Cardiac fibroblast (primary cell): Measurements from ENCODE around the gene TCF7.
A peak's percentile ranks its signal among the peaks of the same experiment; 100 is the strongest.

Source experiments
- DNase-seq, 2 donors: peaks; one replicate each; pipeline versions ENCODE4 v3.0.0 to v3.0.0-alpha.2; 2010; ENCODE audit warnings: low read depth in 2 of 2
- H3K4me3 ChIP-seq, 2 donors: replicated peaks in 1 of 2; 1 replicate in 1 of 2; 2 replicates in 1 of 2; pipeline ENCODE4 v1.5.1; 2011; ENCODE audit warnings: low read depth in 2 of 2, low read length in 2 of 2, mild to moderate bottlenecking in 2 of 2, moderate library complexity in 1 of 2
- CTCF ChIP-seq: IDR thresholded peaks from one replicate; pipeline ENCODE4 v1.5.1; 2011; ENCODE audit warnings: low read depth, mild to moderate bottlenecking, low read length, inconsistent platforms

The TCF7 gene

GRCh38 chr5:134113902-134114875 is at the start of gene TCF7:
TCF7 (plus strand) TSS chr5:134114681; CDS start chr5:134114907, 226 bp downstream.
- DNase-seq = peak; percentile 75 to 82
- no peak for TF ChIP-seq CTCF
- peak within 1 kb of the TSS; percentile 55 to 56 for H3K4me3 ChIP-seq

DNA sequence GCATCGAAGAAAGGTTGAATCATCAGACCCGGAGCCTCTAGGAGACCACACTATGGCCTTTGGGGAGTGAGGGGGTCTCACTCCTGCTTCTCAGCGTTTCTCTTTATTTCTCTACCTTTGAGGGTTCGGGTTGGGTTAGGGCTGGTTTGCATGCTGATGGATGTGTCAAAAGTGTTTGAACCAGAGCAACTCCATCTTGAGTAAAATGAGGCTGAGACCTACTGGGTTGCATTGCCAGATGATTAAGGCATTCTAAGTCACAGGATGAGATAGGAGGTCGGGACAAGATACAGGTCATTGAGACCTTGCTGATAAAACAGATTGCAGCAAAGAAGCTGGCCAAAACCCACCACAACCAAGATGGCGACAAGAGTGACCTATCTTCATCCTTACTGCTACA is 44.9 kb upstream of the TCF7 start:
- DNase-seq = no peak
- TF ChIP-seq CTCF = no peak
- H3K4me3 ChIP-seq = no peak overlapping the region

GRCh38 chr5:134070725-134071613 is 43.5 kb upstream of the TCF7 start:
- no peak for TF ChIP-seq CTCF
- DNase-seq = peak; percentile 49 to 57
- peak overlapping the region; percentile 39 to 43 for H3K4me3 ChIP-seq

DNA sequence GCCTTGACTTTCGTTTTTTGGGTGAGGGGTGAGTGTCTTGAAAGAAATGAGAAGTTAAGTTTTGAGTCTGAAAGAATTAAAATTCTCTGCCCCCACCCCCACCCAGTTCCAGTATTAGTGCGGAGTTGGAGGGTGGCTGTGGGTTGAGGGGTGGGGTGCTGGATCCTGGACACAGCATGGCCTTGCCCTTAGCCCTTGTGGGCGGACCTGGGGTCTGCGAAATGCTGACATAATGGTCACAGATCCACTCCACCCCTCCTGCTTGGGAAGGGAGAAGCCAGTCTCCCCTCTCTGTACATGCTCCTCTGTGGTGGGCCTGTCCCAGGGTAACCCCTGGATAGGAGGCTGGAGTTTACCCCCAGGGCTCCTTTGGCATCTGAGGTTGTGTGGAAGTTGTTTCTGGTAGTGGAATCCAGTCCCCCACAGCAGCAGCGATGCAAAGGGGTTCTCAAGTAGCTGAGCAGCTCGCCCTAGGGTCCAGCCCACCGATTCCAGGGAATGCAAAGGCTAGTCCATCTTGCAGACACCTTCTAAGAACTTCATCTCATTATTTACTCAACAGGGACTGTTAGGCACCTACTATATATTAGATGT is 42.8 kb upstream of the TCF7 start:
- no peak overlapping the region for H3K4me3 ChIP-seq
- TF ChIP-seq CTCF = no peak
- DNase-seq = no peak

DNA sequence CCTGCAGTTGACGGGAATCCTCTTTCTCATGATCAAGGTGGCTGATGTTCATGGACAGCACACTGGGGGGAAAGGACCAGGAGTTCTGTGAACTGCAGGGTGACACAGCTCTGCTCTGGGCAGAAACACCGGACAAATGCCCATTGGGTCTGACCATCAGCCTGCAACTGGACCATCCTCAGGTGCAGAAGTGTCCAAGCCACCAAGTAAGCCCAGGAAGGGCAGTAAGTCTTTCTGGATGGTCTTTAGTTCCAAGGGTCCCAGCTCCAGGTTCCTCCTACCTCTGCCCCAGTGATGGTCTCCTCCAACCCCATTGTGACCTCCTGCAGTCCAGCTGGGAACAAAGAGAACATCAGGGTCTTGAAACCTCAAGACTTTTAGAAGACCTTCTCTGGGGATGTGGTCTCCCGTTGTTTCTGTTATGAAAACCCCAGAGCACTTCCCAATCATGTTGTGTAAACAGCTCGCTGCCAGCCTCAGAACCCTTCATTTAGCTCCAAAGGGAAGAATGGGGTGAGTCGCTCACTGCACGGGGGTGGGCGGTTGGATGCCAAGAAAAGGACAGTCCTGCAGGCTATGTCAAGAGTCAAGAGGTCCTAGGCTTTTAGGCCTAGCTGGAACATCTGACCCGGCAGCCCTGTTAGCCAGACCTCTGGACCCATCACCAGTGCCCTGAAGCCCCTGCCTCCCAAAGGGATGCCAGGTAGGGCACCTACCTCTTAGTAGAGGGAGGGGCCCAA is 41.8 kb upstream of the TCF7 start:
- no peak for TF ChIP-seq CTCF
- DNase-seq = no peak
- no peak overlapping the region for H3K4me3 ChIP-seq

DNA sequence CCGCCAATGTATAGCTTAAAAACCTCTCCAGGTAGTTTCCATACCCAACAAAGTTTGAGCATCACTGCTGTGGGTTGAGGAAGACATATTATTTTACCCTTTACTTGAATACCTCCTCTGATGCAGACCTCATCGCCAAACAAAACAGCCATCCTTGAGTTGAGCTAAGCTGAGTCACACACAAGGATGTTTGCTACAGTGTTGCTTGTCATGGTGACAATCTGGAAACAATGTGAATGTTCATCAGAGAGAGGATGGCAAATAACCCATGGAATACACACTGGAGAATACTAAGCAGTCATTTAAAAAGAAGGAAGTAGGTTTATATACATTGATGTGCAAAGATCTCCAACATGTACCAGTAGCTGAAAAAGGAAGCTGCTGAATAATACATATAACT is 41.1 kb upstream of the TCF7 start:
- no peak for TF ChIP-seq CTCF
- peak; percentile 8 to 67 for DNase-seq
- no peak overlapping the region for H3K4me3 ChIP-seq
